GM19438 (cell line): ENCODE data around the gene PODXL2.

ENCODE experiments used
- ATAC-seq: cut with Tn5 transposase; IDR thresholded peaks from one replicate; pipeline ENCODE4 v1.9.1; 2021; ENCODE audit warnings: low read depth; ENCODE audit not compliant: unreplicated experiment

Gene PODXL2

DNA sequence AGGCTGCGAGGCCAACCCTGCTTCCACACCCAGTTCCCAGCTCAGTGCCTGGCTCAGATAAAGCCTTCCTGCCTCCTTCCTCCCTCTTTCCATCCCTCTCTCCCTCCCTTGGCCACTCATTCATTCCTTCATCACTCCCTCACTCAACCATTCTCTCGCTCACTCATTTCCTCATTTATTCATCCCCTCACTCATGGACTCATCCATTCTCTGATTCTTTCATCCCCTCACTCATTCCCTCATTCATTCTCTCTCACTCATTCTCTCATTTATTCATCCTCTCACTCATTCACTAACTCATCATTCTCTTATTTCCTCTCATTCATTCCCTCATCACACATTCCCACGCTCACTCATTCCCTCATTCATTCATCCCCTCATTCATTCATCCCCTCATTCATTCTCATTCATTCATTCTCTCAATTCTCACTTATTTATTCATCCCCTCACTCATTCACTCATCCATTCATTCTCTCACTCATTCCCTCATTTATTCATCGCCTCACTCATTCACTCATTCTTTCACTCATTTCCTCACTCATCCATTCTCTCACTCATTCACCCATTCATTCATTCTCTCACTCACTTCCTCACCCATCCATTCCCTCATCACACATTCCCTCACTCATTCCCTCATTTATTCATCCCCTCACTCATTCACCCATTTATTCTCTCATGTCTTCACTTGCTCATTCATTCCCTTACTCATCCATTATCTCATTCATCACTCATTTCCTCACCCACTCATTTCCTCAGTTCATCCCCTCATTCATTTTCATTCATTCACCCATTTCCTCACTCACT, 56.9 kb downstream of the PODXL2 start:
- no peak for ATAC-seq

- ATAC-seq = no peak
Measured at GRCh38 chr3:127686512-127686894, 57.5 kb downstream of the PODXL2 start.

DNA sequence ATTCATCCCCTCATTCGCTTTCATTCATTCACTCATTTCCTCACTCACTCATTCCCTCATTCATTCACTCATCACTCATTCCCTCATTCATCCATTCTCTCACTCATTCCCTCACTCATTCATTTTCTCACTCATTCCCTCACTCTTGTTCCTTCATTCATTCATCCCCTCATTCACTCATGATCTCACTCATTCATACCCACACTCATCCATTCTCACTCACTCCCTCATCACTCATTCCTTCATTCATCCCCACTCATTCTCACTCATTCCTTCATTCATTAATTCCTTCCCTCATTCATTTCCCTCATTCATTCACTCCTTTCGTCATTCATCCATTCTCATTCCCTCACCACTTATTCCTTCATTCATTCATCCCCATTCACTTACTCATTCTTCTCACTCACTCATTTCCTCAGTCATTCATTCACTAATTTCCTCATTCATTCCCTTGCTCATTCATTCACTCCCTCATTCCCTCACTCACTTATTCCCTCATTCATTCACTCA, 58.3 kb downstream of the PODXL2 start:
- ATAC-seq = no peak

DNA sequence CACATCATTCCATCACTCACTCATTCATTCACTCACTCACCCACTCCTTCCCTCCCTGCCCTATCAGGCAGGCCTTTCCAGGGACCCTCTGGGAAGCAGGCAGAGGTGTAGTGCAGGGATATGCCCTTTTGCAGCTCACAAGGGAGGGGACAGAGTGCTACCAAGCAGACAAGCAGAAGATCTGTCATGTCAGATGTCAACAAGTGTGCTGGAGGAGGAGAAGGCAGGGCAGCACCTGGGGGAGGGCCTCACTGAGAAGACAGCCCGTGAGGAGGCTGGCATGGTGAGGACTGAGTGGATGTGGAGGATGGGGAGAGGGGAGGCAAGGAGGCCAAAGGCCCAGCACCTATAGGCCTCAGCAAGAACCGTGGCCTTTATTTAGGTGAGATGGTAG, 59.0 kb downstream of the PODXL2 start:
- ATAC-seq = no peak

GRCh38 chr3:127688416-127689265, 59.7 kb downstream of the PODXL2 start:
- no peak for ATAC-seq

- no peak for ATAC-seq
Measured at GRCh38 chr3:127689266-127689860, 60.4 kb downstream of the PODXL2 start.

GRCh38 chr3:127690106-127690505, 61.1 kb downstream of the PODXL2 start:
- ATAC-seq = no peak

DNA sequence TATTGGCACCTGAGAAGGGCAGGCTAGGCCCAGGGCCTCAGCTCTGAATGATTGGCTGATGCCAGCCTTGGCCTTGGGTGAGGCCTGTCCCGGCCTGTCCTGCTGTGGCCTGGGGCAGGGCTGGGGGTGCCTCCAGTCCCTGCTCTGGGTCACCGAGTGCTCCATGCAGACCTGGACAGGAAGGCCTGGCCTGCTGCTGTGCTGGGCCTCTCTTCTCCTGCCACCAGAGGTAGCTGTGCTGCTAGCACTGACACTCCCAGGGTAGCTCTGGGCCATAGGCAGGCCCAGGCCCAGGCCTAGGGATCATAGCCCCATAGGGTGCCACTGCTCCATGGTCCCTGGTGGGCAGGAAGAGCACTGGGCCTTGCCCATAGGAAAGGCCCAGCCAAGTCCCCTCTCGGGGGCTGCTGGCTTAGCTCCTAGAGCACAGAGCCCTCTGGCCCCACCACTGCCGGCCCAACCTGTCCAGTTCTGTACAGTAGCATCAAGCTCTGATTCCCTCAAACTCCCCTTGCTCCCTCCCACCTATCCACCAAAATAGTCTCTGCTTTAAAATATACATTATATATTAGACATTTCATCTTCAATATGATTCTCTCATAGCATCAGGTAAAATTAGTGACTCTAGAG, 62.0 kb downstream of the PODXL2 start:
- ATAC-seq = no peak

GRCh38 chr3:127691489-127691888, 62.5 kb downstream of the PODXL2 start:
- no peak for ATAC-seq

- no peak for ATAC-seq
Measured at GRCh38 chr3:127691974-127692373, 63.0 kb downstream of the PODXL2 start.

DNA sequence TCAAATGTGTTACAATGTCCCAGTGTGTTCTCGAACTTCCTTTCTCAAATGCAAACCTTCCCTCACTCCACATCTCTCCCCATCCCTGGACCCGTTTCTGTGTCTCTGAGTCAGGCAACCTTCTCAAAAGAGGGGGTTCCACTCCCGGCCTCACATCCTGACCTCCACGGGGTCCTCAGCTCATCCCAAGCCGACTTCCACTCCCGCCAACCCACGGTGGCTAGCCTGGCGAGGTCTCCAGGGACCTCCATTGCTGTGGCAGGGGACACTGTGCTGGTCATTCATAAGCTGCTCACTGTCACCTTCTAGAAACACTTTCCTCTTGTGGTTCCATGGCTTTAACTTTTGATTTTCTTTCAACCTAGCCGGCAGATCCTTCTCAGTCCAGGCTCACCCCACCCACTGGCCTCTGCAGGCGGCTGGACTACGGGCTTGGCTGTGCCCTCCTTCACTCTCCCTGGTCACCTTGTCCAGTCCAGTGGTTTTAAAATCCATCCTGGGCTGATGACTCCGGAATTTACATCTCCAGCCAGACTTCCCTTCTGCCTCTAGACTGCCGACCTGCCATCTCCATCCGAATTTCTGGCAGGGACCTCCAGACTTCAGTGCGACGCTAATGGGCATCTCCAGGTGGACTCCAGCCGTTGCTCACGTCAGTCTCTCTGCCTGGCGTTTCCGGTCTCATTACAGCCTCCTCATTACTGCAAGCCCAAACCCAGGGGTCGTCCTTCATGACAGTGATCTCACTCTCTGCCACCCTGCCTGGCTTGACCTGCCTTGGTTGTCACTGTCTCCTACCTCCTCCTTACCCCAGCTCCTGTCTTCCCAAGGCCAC, 63.7 kb downstream of the PODXL2 start:
- no peak for ATAC-seq

DNA sequence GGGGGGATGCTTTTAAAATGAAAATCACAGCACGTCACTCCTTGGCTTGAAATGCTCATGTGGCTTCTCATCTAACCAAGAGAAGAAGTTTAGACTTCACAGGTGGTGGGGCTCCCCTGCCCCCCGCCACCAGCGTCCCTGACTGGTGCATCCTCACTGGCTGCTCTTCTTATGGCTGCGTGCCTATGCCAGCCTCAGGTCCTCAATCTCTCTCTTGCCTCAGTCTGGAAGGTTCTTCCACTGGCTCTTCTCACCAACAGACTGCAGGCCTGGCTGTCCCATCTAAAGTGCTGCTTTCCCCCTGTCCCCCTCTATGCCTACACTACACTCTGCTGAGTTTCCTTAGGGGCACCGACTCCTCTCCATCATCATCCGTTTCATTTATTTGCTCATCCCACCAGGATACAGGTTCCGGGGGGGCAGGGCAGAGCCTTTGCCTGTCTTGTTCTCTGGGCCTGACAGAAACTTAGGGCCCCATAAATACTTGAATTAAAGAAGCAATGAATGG, 64.4 kb downstream of the PODXL2 start:
- ATAC-seq = no peak

DNA sequence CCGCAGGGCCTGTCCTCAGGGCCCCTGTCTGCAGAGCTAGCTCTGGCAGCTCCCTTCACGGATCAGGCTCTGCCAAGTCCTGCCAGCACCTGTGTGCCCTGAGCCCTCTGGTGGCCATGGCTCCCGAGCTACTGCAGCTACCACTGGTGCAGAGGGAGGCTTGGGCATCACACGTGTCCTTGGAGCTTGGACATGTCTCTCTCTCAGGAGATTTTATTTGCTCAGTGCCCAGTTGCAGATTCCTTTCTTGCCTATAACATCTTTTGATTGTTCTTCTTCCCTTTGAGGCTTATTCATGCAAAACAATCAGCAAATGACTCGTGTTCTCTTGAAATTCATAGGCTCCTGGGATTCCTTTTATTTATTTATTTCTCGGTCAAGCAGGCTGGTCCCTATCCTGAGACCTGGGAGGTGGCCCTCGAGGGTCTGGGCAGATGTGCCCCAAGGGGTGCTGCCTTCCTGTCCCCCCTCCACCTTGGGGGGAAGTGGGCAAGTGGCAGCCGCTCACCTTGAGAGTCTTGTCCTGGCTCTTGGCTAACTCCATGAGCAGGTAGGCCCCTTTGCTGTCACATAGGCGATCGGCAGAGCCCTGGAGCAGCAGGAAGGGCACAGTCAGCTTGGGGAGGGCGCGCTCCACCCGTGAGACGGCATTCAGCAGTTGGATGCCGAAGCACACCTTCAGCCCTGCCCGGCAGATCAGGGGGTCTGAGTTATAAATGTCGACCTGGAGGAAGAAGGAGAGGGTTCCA, 65.7 kb downstream of the PODXL2 start:
- ATAC-seq = no peak

DNA sequence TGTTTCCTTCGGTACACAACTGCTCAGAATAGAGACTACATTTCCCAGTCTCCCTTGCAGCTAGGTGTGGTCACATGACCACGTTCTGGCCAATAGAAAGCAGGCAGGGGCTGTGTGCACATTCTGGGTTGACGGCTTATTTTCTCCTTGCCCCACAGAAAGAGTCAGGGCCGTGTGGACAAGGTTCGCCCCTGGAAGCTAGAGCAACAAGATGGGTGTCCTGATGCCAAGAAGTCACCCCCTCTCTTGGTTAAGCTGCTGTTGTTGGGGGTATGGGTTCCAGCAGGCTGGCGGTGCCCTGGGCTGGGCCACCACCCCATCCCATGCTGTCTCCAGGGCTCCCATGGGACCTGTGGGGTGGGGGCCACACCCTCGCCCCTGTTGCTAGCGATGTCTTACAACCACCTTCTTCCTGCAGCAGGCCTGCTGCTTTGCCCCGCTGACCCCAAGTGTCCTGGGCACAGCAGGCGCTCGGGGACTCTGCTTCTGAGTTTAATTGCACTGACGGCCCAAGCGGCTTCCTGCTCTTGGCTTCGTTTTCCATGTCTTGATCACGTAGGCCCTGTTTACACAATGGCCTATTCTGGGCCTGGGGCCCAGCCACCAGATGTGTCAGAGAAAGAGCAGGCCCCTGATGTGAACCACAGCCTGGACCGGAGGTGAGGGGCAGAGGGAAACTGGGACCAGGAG, 68.7 kb downstream of the PODXL2 start:
- ATAC-seq = peak; percentile 60

DNA sequence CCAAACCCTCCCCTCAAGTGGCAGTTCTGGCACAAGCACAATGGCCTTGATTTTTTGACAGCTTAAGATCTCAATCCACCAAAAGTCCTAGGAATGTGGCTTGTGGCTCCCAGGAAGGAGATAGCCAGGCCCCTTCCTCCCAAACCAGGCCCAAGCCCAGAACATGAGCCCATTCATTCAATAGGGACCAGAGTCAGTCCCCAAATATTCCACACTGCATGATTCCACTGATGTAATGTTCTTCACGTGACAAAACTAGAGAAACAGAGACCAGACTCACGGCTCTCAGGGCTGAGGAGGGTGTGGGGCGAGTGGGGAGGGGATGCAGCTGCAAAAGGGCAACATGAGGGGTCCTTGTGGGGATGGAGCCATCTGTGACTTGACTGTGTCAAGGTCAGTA, 69.3 kb downstream of the PODXL2 start:
- ATAC-seq = no peak

- no peak for ATAC-seq
Measured at GRCh38 chr3:127698691-127699415, 69.9 kb downstream of the PODXL2 start.

GRCh38 chr3:127699416-127700300, 70.7 kb downstream of the PODXL2 start:
- no peak for ATAC-seq
